Omental fat pad (tissue), 4 donors: Measurements from ENCODE around the gene PHKA1. TPM values are rescaled to one million over a fixed set of nuclear protein-coding genes. Genes with fewer than 3 reads are reported as not detected.
A peak's percentile ranks its signal among the peaks of the same experiment; 100 is the strongest.
"Not testable (repeated sequence)": the region's sequence is repeated elsewhere in the genome, so short reads cannot be mapped to it uniquely, and the experiment has no call there.

Experiments used
- ATAC-seq: fragments of 150-250 bp; one replicate; pipeline ENCODE4 v1.9.1; 2016; ENCODE audit warnings: mild to moderate bottlenecking, moderate library complexity; ENCODE audit not compliant: low FRiP score
- DNase-seq: peaks from one replicate; pipeline ENCODE4 v3.0.0-alpha.2; 2019; ENCODE audit warnings: low spot score
- total RNA-seq, 4 donors: library from RNA; depleted of rRNA; stranded (reverse); fragments of >200 nt; gene quantifications; one replicate each; pipeline ENCODE4 v1.1.0, GENCODE V29; 2016
- TF ChIP-seq, protein P1 (sequence below), 3 donors: fragments of 450-650 bp; IDR thresholded peaks; one replicate each; pipeline ENCODE4 v1.5.1; 2016 to 2017; ENCODE audit warnings: antibody characterized with exemption in 3 of 3, mild to moderate bottlenecking in 3 of 3, moderate library complexity in 2 of 3

The PHKA1 gene
- total RNA-seq, result 1 to 10 TPM; 4.6 to 9.3 (median 6.0) TPM

DNA sequence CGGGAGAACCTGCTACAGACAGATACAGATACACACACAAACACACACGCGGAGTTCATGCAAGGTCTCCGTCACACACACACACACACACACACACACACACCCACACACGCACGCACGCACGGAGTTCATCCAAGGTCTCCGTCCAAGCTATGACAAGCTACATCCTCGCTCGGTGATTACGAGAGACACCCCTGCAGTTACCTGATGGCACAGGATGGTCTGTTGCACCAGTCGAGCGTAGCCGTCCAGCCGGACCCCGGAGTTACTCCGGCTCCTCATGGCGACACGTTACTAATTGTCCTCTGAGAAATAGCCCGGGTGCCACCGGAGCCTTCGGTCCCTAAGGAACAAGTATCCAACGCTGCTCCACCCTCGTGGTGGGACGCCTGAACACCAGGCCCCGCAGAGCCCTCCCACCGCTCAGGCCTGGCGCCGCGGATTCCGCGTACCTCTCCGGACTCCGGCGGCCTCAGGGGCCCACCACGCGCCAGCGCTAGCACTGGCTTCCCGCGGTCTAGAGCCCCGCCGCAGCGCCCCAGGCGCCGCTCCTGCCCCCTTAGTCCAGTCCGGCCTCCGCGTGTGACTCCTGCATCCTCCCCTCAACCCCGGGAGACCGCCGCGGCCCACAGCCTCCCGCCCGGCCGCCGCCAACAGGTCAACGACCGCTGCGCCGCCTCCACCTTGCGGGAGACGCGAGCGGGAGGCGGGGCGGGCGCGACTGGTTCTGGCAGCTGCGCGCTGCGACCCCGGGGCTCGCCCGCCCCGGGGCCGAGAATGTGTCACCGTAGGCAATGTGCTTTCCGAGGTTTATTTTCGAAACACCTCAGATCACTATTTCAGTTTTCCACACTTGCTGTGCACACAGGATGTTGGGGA is at the start of gene PHKA1:
PHKA1 (minus strand) TSS at position 708 of the 879 bp plus-strand sequence; CDS start at position 282, 426 bp downstream.
- DNase-seq (peak; percentile 39), ATAC-seq (peak; percentile 71)

- not testable (repeated sequence) for ATAC-seq, DNase-seq
These were observed 46.3 kb upstream of the PHKA1 start for GRCh38 chrX:72760454-72760853.

DNA sequence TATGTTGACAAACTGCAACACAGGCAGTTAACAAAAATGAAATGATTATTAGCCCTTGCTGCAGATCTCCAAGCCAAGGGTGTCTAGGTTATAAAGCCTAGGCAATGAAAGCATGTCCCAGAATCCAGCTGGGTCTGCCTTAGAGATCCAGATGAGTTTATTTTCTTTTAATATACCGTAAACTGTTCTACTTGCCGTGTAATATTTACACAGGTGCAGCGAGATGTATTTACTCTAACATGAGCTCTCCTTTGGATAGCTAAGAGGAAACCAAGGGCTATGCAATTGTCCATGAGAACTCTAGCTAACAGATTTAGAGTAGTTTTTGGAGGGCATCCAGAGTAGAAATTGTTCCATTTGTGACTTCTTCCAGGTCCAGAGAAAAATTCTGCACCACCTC is 34.4 kb upstream of the PHKA1 start:
- ATAC-seq, DNase-seq: not testable (repeated sequence)

DNA sequence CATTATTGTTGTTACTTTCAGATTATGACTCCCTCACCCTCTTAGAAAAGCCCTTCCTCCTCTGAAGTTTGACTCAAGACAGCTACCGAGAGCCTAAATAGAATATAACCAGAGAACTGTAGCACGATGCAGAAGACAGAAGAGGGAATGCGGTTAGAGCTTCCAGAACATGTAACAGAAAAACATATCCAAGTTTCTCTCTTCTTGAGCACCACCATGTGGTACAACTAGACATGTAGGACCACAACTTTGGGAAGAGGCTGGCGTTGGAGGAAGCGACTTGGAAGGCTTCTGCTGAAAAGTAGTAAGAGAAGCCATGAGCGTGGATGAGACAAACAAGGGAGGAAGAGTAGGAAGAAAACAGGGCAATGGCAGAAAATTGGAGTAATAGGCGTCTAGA is 31.4 kb upstream of the PHKA1 start:
- DNase-seq, ATAC-seq: not testable (repeated sequence)

DNA sequence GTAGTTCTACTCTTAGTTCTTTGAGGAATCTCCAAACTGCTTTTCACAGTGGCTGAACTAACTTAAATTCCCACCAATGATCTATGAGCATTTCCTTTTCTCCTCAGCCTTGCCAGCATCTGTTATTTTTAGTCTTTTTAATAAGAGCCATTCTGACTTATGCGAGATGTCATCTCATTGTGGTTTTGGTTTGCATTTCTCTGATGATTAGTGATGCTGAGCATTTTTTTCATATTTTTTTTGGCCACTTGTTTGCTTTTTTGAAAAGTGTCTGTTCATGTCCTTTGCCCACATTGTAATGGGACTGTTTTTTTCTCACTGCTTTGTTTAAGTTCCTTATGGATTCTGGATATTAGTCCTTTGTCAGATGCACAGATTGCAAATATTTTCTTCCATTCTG is 21.5 kb upstream of the PHKA1 start:
- ATAC-seq (no peak), DNase-seq (no peak)
- TF ChIP-seq, protein P1, sequence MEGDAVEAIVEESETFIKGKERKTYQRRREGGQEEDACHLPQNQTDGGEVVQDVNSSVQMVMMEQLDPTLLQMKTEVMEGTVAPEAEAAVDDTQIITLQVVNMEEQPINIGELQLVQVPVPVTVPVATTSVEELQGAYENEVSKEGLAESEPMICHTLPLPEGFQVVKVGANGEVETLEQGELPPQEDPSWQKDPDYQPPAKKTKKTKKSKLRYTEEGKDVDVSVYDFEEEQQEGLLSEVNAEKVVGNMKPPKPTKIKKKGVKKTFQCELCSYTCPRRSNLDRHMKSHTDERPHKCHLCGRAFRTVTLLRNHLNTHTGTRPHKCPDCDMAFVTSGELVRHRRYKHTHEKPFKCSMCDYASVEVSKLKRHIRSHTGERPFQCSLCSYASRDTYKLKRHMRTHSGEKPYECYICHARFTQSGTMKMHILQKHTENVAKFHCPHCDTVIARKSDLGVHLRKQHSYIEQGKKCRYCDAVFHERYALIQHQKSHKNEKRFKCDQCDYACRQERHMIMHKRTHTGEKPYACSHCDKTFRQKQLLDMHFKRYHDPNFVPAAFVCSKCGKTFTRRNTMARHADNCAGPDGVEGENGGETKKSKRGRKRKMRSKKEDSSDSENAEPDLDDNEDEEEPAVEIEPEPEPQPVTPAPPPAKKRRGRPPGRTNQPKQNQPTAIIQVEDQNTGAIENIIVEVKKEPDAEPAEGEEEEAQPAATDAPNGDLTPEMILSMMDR (IDR thresholded peaks at IDR 0.05), result no peak

DNA sequence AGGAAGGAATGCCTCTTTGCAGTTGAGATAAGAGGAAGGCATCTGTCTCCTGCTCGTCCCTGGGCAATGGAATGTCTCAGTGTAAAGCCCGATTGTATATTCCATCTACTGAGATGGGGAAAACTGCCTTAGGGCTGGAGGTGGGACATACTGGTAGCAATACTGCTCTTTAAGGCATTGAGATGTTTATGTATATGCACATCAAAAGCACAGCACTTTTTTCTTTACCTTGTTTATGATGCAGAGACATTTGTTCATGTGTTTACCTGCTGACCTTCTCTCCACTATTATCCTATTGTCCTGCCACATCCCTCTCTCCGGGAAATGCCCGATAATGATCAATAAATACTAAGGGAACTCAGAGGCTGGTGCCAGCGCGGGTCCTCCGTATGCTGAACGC is 19.5 kb upstream of the PHKA1 start:
- not testable (repeated sequence) for ATAC-seq, DNase-seq

DNA sequence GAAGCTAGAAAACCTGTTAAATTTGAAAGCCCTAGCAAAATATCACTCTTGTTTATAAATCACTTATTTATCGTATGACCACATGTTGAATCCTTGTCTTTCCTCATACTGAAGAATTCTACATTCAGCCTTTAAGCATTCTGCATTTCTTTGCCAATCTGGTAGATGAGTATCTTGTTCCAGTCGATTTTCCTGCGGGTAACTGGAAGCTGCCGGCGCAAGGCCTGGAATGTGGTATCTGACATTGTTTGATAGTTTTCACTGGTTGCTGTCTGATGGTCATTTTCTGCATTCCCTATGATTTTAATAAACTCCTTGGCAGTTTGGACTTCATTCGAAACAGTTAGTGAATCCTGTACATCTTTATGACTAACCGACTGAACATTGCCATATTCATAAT is 13.7 kb upstream of the PHKA1 start:
- TF ChIP-seq, protein P1 (IDR thresholded peaks at IDR 0.05), result no peak
- ATAC-seq (no peak), DNase-seq (no peak)

- ATAC-seq, result no peak
- TF ChIP-seq, protein P1 (IDR thresholded peaks at IDR 0.05), result no peak
- no peak for DNase-seq
These were observed 2.7 kb upstream of the PHKA1 start for GRCh38 chrX:72716766-72717165.

DNA sequence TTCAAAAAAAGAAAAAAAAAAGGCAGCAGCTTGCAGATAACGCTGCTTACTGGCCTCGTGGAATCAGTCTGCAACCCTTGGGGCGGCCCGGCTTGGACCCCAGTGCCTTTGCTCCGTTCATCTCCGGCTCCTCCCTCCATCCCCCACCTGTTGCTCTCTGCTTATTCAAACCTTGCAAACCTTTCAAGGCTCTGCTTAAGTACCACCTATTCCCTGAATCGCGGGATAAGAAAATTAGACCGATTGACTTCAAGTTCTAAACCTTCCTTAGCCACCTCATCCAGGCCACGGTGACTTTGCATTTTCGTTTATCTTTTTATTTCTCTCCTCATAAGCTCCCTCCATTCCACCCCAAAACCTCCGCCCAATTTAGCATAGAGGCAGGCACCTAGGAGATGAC is 1.4 kb upstream of the PHKA1 start:
- no peak for ATAC-seq
- no peak for DNase-seq
- TF ChIP-seq, protein P1 (IDR thresholded peaks at IDR 0.05), result no peak

GRCh38 chrX:72714478-72714916 is 391 bp upstream of the PHKA1 start:
- TF ChIP-seq, protein P1 (IDR thresholded peaks at IDR 0.05), result no peak
- ATAC-seq (peak; percentile 65), DNase-seq (no peak)
